Activated T-cell treated with anti-CD3 and anti-CD28 coated beads for 24 hours (primary cell): ENCODE data around the gene SCGN.
"Not testable (repeated sequence)": the region's sequence is repeated elsewhere in the genome, so short reads cannot be mapped to it uniquely, and the experiment has no call there.

Source experiments
- DNase-seq: peaks from one replicate; pipeline ENCODE4 v3.0.0-alpha.2; 2020; ENCODE audit warnings: low read depth

SCGN gene

DNA sequence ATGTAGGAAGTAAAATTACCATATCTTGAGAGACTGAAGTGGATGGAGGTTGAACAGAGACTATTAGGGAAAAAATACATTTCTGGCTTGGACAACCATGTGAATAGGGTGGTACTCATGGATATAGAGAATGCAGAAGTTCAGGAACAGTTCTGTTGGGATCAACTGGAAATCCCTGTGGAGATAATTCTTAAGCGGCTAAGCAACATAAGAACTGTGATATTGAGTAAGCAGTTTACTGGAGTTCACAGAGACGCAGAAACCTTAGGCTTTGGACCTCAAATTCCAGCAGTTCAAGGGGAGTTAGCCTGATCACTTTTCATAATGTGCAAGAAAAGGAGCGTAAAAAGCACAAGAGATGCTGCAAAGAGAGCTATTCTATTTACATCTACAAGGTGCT, 78.9 kb downstream of the SCGN start:
- no peak for DNase-seq

DNA sequence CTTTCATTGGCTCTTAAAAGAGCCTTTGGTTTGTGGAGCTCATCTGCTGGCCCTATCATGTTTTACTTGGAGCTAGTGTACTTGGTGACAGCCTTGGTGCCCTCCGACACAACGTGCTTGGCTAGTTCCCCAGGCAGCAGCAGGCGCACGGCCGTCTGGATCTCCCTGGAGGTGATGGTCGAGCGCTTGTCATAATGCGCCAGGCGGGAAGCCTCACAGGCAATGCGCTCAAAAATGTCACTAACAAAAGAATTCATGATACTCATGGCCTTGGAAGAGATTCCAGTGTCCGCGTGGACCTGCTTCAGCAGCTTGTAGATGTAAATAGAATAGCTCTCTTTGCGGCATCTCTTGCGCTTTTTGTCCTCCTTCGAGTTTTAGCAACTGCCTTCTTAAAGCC, 79.7 kb downstream of the SCGN start:
- DNase-seq = no peak

DNA sequence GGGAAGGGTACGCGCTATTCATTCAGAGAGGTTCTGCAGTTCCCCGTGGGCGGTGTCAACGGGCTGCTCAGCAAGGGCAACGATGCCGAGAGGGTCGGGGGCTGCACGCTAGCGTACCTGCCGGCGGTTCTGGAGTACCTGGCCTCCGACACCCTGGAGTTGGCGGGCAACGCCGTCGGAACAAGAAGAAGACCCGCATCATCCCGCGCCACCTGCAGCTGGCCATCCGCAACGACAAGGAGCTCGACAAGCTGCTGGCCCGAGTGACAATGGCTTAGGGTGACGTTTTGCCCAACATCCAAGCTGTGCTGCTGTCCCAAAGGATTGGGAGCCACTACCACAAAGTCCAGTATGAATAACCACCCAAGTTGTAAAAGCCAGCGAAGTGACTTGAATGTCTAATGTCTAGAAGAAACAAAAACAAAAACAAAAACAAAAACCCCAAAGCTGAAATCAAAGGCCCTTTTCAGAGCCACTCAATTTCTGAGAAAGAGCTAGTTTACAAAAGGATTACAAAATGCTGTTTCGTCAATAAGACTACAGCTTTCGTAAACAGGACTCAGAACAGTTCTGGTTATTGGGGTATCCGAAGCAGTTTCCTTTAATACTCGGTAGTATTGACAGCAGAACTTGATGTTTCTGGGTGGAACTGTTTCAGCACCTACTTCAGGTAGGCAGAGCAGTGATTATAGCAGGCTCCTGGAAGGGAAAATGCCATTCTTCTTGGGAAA, 80.6 kb downstream of the SCGN start:
- DNase-seq = no peak

DNA sequence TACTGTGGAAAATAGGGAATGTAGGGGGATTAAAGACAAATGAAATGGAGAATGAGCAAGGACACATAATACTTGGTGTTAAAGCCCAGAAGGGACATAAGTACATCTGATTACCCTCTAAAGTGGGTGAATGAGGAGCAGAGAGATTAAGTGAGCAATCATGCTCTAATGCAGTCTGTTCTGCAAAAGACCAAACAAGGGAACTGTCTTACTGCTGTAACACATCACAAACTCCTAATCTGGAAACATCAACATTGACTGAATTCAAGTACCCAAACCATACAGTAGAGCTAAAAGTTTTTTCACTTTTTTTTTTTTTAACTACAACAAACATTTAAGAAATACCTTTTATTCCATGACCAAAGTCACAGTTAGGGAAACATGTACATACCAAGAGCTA, 83.2 kb downstream of the SCGN start:
- DNase-seq = no peak

DNA sequence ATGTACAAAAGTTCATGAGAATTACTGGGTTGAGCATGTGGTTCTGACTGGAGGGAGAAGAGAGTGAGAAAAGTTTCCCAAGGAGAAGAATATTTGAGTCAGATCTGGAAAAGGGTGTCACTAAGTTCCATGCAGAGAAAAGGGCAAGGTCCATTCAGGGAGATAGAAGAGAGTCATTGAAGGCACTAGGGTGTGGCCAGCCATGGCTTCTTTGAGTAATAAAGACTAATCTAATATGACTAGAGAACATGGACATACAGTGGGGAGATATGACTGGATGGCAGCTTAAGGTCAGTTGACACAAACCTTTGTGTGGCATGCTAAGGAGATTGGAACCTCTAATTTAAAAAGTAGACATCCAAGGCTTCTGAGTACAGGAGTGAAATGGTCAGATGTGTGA, 91.9 kb downstream of the SCGN start:
- DNase-seq = no peak

DNA sequence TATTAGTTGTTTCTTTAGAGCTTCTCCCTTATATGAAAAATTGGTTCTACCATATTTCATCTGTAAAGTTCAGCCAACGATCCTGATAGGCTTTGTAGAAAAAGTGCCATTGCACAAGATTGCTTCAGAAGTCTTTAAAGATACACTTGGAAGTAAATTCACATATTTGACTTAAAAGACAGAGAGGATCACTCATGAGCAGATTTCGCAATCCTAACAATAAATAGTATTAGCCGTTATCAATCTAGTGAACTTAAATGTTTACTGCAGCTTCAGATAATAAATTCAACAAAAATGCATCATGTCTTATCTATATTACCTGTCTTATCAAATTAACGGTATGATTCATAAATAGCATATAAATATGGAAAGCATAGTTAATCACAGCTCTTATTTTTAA, 93.8 kb downstream of the SCGN start:
- no peak for DNase-seq

DNA sequence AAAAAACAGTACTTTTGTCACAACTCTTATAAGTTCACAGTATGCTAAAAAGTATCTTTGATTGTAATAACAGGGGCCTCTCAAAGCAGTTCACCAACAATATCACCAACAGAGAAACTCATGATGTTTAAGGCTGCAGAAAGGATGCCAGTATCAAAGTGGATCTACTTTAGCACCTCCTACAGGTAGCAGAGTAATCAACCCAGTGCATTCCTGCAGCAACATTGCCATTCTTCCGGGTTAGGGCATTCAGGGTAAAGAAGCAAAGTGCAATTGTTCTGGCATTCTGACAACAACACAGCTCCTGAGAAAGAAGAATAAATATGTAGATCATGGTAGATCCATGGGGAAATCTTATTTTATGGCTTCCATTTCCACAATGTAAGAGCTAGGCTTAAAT, 95.0 kb downstream of the SCGN start:
- no peak for DNase-seq

DNA sequence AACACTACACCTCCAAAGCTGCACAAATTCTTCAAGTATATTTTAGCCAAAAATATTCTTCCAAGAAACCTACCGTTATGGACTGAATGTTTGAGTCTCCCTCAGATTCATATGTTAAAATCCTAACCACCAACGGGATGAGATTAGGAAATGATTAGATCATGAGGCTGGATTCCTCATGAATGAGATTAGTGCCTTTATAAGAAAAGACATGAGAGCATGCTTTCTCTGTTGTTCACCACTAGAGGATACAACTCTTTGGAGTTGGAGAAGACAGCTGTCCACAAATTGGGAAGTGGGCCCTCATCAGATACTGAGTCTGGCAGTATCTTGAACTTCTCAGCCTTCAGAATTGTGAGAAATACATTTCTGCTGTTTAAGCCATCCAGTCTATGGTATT, 95.5 kb downstream of the SCGN start:
- DNase-seq = no peak

DNA sequence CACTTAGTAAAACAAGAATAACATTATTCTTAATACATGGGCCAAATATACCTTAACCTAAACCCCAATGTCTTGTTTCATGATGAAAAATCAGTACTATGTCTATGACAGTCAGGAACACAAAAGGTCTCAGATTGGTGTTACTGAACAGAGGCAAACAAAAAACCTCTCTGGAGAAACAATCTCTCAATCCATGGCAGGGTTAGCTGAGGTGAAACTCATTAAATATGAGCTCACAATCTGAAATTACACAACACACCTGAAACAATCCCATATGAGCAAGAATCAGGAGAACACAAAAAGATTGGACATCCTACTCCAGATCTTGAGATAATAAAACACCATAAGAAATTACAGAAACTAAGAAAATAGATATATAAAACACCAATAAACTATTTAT, 96.0 kb downstream of the SCGN start:
- DNase-seq = no peak

DNA sequence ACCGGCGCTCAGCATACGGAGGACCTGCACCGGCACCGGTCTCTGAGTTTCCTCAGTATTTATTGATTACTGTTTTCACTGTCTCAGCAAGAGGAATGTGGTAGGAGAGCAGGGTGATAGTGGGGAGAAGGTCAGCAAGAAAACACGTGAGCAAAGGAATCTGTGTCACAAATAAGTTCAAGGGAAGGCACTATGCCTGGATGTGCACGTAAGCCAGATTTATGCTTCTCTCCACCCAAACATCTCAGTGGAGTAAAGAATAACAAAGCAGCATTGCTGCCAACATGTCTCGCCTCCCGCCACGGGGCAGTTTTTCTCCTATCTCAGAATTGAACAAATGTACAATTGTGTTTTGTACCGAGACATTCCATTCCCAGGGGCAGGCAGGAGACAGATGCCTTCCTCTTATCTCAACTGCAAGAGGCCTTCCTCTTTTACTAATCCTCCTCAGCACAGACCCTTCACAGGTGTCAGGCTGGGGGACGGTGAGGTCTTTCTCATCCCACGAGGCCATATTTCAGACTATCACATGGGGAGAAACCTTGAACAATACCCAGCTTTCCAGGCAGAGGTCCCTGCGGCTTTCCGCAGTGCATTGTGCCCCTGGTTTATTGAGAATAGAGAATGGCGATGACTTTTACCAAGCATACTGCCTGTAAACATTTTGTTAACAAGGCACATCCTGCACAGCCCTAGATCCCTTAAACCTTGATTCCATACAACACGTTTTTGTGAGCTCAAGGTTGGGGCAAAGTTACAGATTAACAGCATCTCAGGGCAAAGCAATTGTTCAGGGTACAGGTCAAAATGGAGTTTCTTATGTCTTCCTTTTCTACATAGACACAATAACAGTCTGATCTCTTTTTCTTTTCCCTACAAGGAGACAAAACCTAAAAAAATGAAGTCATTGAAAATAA, 96.8 kb downstream of the SCGN start:
- not testable (repeated sequence) for DNase-seq

DNA sequence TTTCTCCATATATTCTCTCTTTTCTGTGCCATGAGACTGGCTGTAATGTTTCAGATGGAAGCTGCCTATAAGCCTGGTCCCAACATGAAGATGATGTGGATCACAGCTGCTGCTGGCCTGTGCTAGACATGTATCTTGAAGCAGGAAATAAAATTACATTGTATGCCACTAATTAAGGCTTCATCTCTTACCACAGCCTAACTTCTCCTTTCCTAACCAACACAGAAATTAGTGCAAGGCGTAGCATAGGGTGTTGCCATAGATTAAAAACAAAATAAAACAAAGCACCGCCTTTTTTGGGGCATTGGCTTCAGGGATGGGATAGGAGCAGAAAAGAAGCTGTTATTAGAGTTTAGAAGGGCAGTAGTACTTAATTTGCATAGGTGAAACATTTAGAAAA, 97.8 kb downstream of the SCGN start:
- no peak for DNase-seq

DNA sequence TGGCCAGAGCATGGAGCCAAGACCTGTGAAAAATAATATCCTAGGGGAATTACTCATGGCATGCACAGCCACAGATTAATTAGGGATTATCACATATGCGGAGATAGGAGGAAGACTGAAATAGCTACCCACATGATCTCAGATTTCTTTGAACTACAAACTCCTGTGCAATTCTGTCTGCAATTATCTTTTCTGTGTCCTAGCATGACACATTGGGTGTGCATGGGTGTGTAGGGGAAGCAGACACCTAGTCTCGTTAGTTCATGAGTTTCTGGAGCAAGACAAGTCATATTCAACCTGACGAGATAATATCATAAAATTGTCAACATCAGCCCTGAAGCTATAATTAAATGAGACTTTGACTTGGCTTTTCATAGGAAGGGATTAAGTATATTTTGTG, 98.9 kb downstream of the SCGN start:
- DNase-seq = no peak
